Activated CD8-positive, alpha-beta T cell treated with anti-CD3 and anti-CD28 coated beads for 36 hours (primary cell): ENCODE data around the gene FGFRL1. TPM values are rescaled to one million over a fixed set of nuclear protein-coding genes. Genes with fewer than 3 reads are reported as not detected.

Source experiments
- ATAC-seq: fragments of 200-7000 bp; cut with Tn5 transposase; one replicate; pipeline ENCODE4 v1.10.0; 2021; ENCODE audit warnings: mild to moderate bottlenecking, moderate library complexity
- CTCF ChIA-PET: fragments of 350-600 bp; sonication (Branson Sonifier 250); formaldehyde crosslinking; loops from one replicate; lab custom pipeline; 2021; ENCODE audit warnings: antibody characterized with exemption; lab: Charles Lee
- POLR2A ChIA-PET: fragments of 350-600 bp; sonication (Branson Sonifier 250); formaldehyde crosslinking; loops from one replicate; lab custom pipeline; 2021; ENCODE audit warnings: antibody characterized with exemption; lab: Charles Lee
- DNase-seq: peaks from one replicate; pipeline ENCODE4 v3.0.0-alpha.2; 2020
- H3K27ac Mint-ChIP-seq: one replicate; pipeline ENCODE4 v1.8.0; 2021; ENCODE audit warnings: mild to moderate bottlenecking, mixed read lengths
- H3K27me3 Mint-ChIP-seq: one replicate; pipeline ENCODE4 v1.8.0; 2021; ENCODE audit warnings: mixed read lengths
- H3K36me3 Mint-ChIP-seq: one replicate; pipeline ENCODE4 v1.8.0; 2021; ENCODE audit warnings: low read depth, mixed read lengths
- H3K4me1 Mint-ChIP-seq: one replicate; pipeline ENCODE4 v1.8.0; 2021; ENCODE audit warnings: low read depth, mixed read lengths
- H3K4me3 Mint-ChIP-seq: one replicate; pipeline ENCODE4 v1.8.0; 2021; ENCODE audit warnings: mild to moderate bottlenecking, moderate library complexity, mixed read lengths
- H3K9me3 Mint-ChIP-seq: one replicate; pipeline ENCODE4 v1.8.0; 2021; ENCODE audit warnings: mixed read lengths
- CTCF ChIP-seq: fragments of 200-600 bp; IDR thresholded peaks from one replicate; pipeline ENCODE4 v1.8.0; 2022; ENCODE audit warnings: antibody characterized with exemption, mild to moderate bottlenecking
- intact Hi-C: fragments of 100-400 bp; cut with micrococcal nuclease; formaldehyde crosslinking; loops from one replicate; pipeline ENCODE4 v1.10.0; 2022
- total RNA-seq, 2 experiments: library from RNA; stranded (reverse); gene quantifications; one replicate each; pipeline ENCODE4 v1.2.3, GENCODE V29; 2021

The FGFRL1 gene
- total RNA-seq, 2 experiments from 2014 or later = 16.2 to 18.0 TPM

- TF ChIP-seq CTCF = no peak
- ChIA-PET POLR2A (interaction anchor here (0.6 to 1.3 kb wide), 2 partner anchors 14 to 227 kb away, joined by 3 read pairs; no protein-coding TSS in a partner anchor), CTCF (no interaction called here)
- DNase-seq (no peak), ATAC-seq (no peak)
- intact Hi-C loops = no loop called here
- no peak overlapping the region for H3K27ac Mint-ChIP-seq
- H3K36me3 Mint-ChIP-seq = peaks cover 11% of the 10 kb centered on the region
- peaks cover 6% of the 10 kb centered on the region for H3K4me1 Mint-ChIP-seq
- H3K9me3 Mint-ChIP-seq = no peaks in the 10 kb centered on the region
- H3K27me3 Mint-ChIP-seq = no peaks in the 10 kb centered on the region
- no peak overlapping the region for H3K4me3 Mint-ChIP-seq
These were observed 16.5 kb downstream of the FGFRL1 start for GRCh38 chr4:1027915-1028238.

DNA sequence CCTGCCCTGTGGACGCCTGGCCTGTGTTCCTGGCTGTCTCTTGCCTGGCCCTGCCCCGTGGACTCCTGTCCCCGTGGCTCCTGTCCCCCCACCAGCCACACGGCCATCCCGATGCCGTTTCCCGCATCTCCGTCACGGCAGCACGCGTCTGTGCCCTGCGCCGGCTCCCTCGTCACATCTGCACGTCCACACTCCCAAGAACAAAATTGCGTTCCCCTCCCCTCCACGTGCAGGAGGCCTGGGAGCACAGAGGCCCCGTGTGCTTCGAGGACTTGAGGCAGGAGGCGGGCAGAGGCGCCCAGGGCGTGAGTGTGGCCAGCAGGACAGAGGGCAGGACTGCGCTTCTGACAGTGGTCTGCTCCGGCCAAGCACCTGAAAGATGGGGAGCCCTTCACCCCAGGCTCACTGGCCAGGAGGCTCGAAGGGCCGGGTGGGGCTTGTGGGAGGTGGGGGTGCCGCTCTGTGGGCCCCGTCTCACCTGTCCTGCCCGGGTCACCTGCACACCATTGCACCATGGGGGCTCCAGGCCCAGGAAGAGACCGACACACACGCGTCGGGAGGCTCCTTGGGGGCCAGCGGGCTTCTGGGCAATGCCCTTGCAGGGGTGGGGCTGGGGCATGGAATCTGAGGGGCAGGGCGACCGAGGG lies 17.3 kb downstream of the FGFRL1 start:
- intact Hi-C loops = no loop called here
- DNase-seq = no peak
- H3K9me3 Mint-ChIP-seq = no peaks in the 10 kb centered on the region
- H3K4me1 Mint-ChIP-seq = peaks cover 6% of the 10 kb centered on the region
- TF ChIP-seq CTCF = no peak
- no peaks in the 10 kb centered on the region for H3K27me3 Mint-ChIP-seq
- CTCF ChIA-PET = no interaction called here
- H3K4me3 Mint-ChIP-seq = no peak overlapping the region
- H3K27ac Mint-ChIP-seq = no peak overlapping the region
- peaks cover 11% of the 10 kb centered on the region for H3K36me3 Mint-ChIP-seq
- POLR2A ChIA-PET = interaction anchor here (0.7 kb wide), 1 partner anchor 275 kb away, joined by 4 read pairs; no protein-coding TSS in a partner anchor
- no peak for ATAC-seq

GRCh38 chr4:1029529-1029928 lies 18.1 kb downstream of the FGFRL1 start:
- no peak for TF ChIP-seq CTCF
- Mint-ChIP-seq H3K27ac (no peak overlapping the region), H3K4me1 (peaks cover 6% of the 10 kb centered on the region), H3K36me3 (peaks cover 11% of the 10 kb centered on the region), H3K9me3 (no peaks in the 10 kb centered on the region), H3K27me3 (no peaks in the 10 kb centered on the region), H3K4me3 (no peak overlapping the region)
- ChIA-PET POLR2A (interaction anchor here (0.7 kb wide), 1 partner anchor 274 kb away, joined by 4 read pairs; no protein-coding TSS in a partner anchor), CTCF (no interaction called here)
- ATAC-seq (no peak), DNase-seq (no peak)
- intact Hi-C loops = no loop called here

GRCh38 chr4:1030031-1030430 lies 18.6 kb downstream of the FGFRL1 start:
- H3K27ac Mint-ChIP-seq = no peak overlapping the region
- H3K4me1 Mint-ChIP-seq = peaks cover 6% of the 10 kb centered on the region
- intact Hi-C loops = no loop called here
- ATAC-seq (no peak), DNase-seq (no peak)
- no peak overlapping the region for H3K4me3 Mint-ChIP-seq
- ChIA-PET POLR2A (no interaction called here), CTCF (no interaction called here)
- H3K9me3 Mint-ChIP-seq = no peaks in the 10 kb centered on the region
- H3K36me3 Mint-ChIP-seq = peaks cover 11% of the 10 kb centered on the region
- TF ChIP-seq CTCF = no peak
- H3K27me3 Mint-ChIP-seq = no peaks in the 10 kb centered on the region

GRCh38 chr4:1030559-1030958 lies 19.1 kb downstream of the FGFRL1 start:
- H3K9me3 Mint-ChIP-seq = no peaks in the 10 kb centered on the region
- CTCF ChIA-PET = no interaction called here
- peaks cover 6% of the 10 kb centered on the region for H3K4me1 Mint-ChIP-seq

More at GRCh38 chr4:1030559-1030958, 19.1 kb downstream of the FGFRL1 start:
- ATAC-seq (no peak), DNase-seq (no peak)
- Mint-ChIP-seq H3K4me3 (no peak overlapping the region), H3K36me3 (peaks cover 6% of the 10 kb centered on the region), H3K27me3 (no peaks in the 10 kb centered on the region), H3K27ac (no peak overlapping the region)
- no peak for TF ChIP-seq CTCF
- intact Hi-C loops = no loop called here
- POLR2A ChIA-PET = no interaction called here
